Ishikawa (cell line): ENCODE data around the gene USP17L30.
"Not testable (repeated sequence)": the region's sequence is repeated elsewhere in the genome, so short reads cannot be mapped to it uniquely, and the experiment has no call there.

ENCODE experiments used
- CREB1 ChIP-seq: IDR thresholded peaks from 2 replicates; pipeline ENCODE4 v1.6.1; 2012; ENCODE audit warnings: low read depth
- EP300 ChIP-seq: IDR thresholded peaks from 2 replicates; pipeline ENCODE4 v1.6.1; 2012; ENCODE audit warnings: borderline replicate concordance
- MAX ChIP-seq: IDR thresholded peaks from 2 replicates; pipeline ENCODE4 v1.6.1; 2012
- NFIC ChIP-seq: IDR thresholded peaks from 2 replicates; pipeline ENCODE4 v1.6.1; 2012
- RAD21 ChIP-seq: IDR thresholded peaks from 2 replicates; pipeline ENCODE4 v1.6.1; 2012; ENCODE audit warnings: low read depth
- YY1 ChIP-seq: IDR thresholded peaks from 2 replicates; pipeline ENCODE4 v1.6.1; 2012; ENCODE audit warnings: low read depth
- ZBTB7A ChIP-seq: IDR thresholded peaks from 2 replicates; pipeline ENCODE4 v1.6.1; 2012; ENCODE audit warnings: low read depth
- TF ChIP-seq, protein P1 (sequence below): IDR thresholded peaks from 2 replicates; pipeline ENCODE4 v1.6.1; 2012; ENCODE audit warnings: low read depth, mild to moderate bottlenecking

DNA sequence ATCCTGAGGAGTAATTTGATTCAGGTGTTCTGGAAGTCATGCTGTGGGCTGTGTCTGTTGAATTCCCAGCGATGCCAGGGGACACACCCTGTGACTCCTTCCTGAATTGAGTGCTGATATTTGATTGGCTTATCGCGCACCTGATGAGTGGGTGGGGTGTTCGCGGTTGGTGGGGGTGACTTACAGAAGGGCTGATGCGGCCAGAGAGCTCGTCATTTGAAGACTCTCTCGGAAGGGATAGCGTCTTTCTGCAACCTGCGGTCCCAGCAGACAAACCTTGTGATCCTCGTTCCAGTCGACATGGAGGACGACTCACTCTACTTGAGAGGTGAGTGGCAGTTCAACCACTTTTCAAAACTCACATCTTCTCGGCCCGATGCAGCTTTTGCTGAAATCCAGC, 38.1 kb upstream of the USP17L30 start, which contains the start of gene USP17L24:
- not testable (repeated sequence) for TF ChIP-seq EP300, NFIC, CREB1, RAD21, MAX, YY1, ZBTB7A
- TF ChIP-seq, protein P1, sequence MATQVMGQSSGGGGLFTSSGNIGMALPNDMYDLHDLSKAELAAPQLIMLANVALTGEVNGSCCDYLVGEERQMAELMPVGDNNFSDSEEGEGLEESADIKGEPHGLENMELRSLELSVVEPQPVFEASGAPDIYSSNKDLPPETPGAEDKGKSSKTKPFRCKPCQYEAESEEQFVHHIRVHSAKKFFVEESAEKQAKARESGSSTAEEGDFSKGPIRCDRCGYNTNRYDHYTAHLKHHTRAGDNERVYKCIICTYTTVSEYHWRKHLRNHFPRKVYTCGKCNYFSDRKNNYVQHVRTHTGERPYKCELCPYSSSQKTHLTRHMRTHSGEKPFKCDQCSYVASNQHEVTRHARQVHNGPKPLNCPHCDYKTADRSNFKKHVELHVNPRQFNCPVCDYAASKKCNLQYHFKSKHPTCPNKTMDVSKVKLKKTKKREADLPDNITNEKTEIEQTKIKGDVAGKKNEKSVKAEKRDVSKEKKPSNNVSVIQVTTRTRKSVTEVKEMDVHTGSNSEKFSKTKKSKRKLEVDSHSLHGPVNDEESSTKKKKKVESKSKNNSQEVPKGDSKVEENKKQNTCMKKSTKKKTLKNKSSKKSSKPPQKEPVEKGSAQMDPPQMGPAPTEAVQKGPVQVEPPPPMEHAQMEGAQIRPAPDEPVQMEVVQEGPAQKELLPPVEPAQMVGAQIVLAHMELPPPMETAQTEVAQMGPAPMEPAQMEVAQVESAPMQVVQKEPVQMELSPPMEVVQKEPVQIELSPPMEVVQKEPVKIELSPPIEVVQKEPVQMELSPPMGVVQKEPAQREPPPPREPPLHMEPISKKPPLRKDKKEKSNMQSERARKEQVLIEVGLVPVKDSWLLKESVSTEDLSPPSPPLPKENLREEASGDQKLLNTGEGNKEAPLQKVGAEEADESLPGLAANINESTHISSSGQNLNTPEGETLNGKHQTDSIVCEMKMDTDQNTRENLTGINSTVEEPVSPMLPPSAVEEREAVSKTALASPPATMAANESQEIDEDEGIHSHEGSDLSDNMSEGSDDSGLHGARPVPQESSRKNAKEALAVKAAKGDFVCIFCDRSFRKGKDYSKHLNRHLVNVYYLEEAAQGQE = not testable (repeated sequence)
